ENCODE measurements around the gene PCBP2. TPM values are rescaled to one million over a fixed set of nuclear protein-coding genes. Genes with fewer than 3 reads are reported as not detected.

The PCBP2 gene
- total RNA-seq, 1 experiment from 2014 or later = 856 TPM

- Histone ChIP-seq H3K4me2 (ENCODE audit: low read length) (no peak overlapping the region), H3K4me1 (ENCODE audit: control insufficient read depth in 1 of 2, insufficient read depth in 2 of 2, low read length in 2 of 2) (no peaks in the 10 kb centered on the region), H4K20me1 (ENCODE audit: insufficient read depth) (peaks cover 55% of the 10 kb centered on the region; the same call in 1 of the 2 replicates), H3K27ac (ENCODE audit: low read depth, low read length) (0 out of 2 replicates have a peak overlapping the region, but pooled peaks have one; percentile 18), H3K79me2 (ENCODE audit: insufficient read depth, low read length) (peaks cover 100% of the 10 kb centered on the region), H3K27me3 (ENCODE audit: insufficient read depth, low read length) (no peaks in the 10 kb centered on the region), H3K9ac (ENCODE audit: low read length) (no peak overlapping the region), H3K4me3 (replicated peaks in 1 of 2; ENCODE audit: low read depth in 1 of 2, low read length in 2 of 2) (no peak overlapping the region), H3K36me3 (ENCODE audit: control insufficient read depth in 1 of 2, insufficient read depth in 2 of 2, low read length in 2 of 2) (peaks cover 98 to 100% of the 10 kb centered on the region in 2 experiments), H2AFZ (ENCODE audit: low read depth, low read length, poor library complexity, severe bottlenecking) (no peak overlapping the region), H3K9me2 (ENCODE audit: insufficient read depth) (no peaks in the 10 kb centered on the region), H3K9me3 (ENCODE audit: control insufficient read depth in 1 of 2, insufficient read depth in 1 of 2, low read depth in 1 of 2, low read length in 2 of 2) (no peaks in the 10 kb centered on the region)
- TF ChIP-seq SP1 (IDR thresholded peaks at IDR 0.05; ENCODE audit: low read depth) = no peak
- no peak for DNase-seq (ENCODE audit: low read depth, low spot score)
- CTCF ChIA-PET = interaction anchor here (0.7 kb wide), 1 partner anchor 144 kb away, joined by 3 read pairs; the partner anchor contains the start of gene AAAS
- POLR2A ChIA-PET = interaction anchor here (1.3 to 1.6 kb wide), 2 partner anchors 9 to 12 kb away, joined by 4 read pairs; no protein-coding TSS in a partner anchor
- ATAC-seq = no peak
- intact Hi-C loops (cut with micrococcal nuclease) = no loop called here
- no TSS peak for BruUV-seq (replicated peaks)
- RAD21 ChIA-PET (ENCODE audit: low non-redundant PET in 1 of 2, low total read pairs in 2 of 2, uncharacterized antibody in 2 of 2, unreplicated experiment in 2 of 2) = no interaction called here
These were observed 12.9 kb downstream of the PCBP2 start for GRCh38 chr12:53464685-53465418.

- intact Hi-C loops (cut with micrococcal nuclease) = no loop called here
- Histone ChIP-seq H2AFZ (ENCODE audit: low read depth, low read length, poor library complexity, severe bottlenecking) (no peak overlapping the region), H3K79me2 (ENCODE audit: insufficient read depth, low read length) (peaks cover 100% of the 10 kb centered on the region), H3K27ac (ENCODE audit: low read depth, low read length) (no peak overlapping the region), H4K20me1 (ENCODE audit: insufficient read depth) (peaks cover 46% of the 10 kb centered on the region; the same call in 1 of the 2 replicates), H3K9me3 (ENCODE audit: control insufficient read depth in 1 of 2, insufficient read depth in 1 of 2, low read depth in 1 of 2, low read length in 2 of 2) (no peaks in the 10 kb centered on the region), H3K4me3 (replicated peaks in 1 of 2; ENCODE audit: low read depth in 1 of 2, low read length in 2 of 2) (no peak overlapping the region), H3K27me3 (ENCODE audit: insufficient read depth, low read length) (no peaks in the 10 kb centered on the region), H3K4me1 (ENCODE audit: control insufficient read depth in 1 of 2, insufficient read depth in 2 of 2, low read length in 2 of 2) (no peaks in the 10 kb centered on the region), H3K36me3 (ENCODE audit: control insufficient read depth in 1 of 2, insufficient read depth in 2 of 2, low read length in 2 of 2) (peaks cover 94 to 98% of the 10 kb centered on the region in 2 experiments), H3K9ac (ENCODE audit: low read length) (no peak overlapping the region), H3K4me2 (ENCODE audit: low read length) (no peak overlapping the region), H3K9me2 (ENCODE audit: insufficient read depth) (no peaks in the 10 kb centered on the region)
- ATAC-seq (peak; percentile 40; the same call in 1 of the 2 replicates), DNase-seq (ENCODE audit: low read depth, low spot score) (no peak)
- BruUV-seq (replicated peaks) = no TSS peak
- TF ChIP-seq ATF3 (IDR thresholded peaks at IDR 0.05) = no peak
- TF ChIP-seq EZH2 (IDR thresholded peaks at IDR 0.05) = no peak
- TF ChIP-seq MAX (IDR thresholded peaks at IDR 0.05) = no peak
- no peak for TF ChIP-seq ZBTB33 (IDR thresholded peaks at IDR 0.05; ENCODE audit: extremely low read depth, insufficient replicate concordance, low read length)
- TF ChIP-seq POLR2A (IDR thresholded peaks at IDR 0.05; ENCODE audit: borderline replicate concordance, extremely low read depth, insufficient read depth, insufficient read length) = no peak
- no peak for TF ChIP-seq POLR2AphosphoS5 (IDR thresholded peaks at IDR 0.05; ENCODE audit: low read depth, low read length)
- no peak for TF ChIP-seq REST (IDR thresholded peaks at IDR 0.05; ENCODE audit: low read depth)
- TF ChIP-seq CTCF (IDR thresholded peaks at IDR 0.05 in 2 of 3, conservative IDR thresholded peaks at IDR 0.05 in 1 of 3; ENCODE audit: borderline replicate concordance in 1 of 3, insufficient read depth in 1 of 3, low read depth in 2 of 3, low read length in 2 of 3) = no peak
- ChIA-PET RAD21 (ENCODE audit: low non-redundant PET in 1 of 2, low total read pairs in 2 of 2, uncharacterized antibody in 2 of 2, unreplicated experiment in 2 of 2) (no interaction called here), CTCF (no interaction called here), POLR2A (interaction anchor here (1.6 kb wide), 1 partner anchor 11 kb away, joined by 4 read pairs; no protein-coding TSS in a partner anchor)
These were observed 13.8 kb downstream of the PCBP2 start for GRCh38 chr12:53465679-53466078.
